Limb (tissue), 2 donors: ENCODE measurements around the gene EPHA3.
A peak's percentile ranks its signal among the peaks of the same experiment; 100 is the strongest.

ENCODE experiments used
- DNase-seq, 2 donors: peaks; one replicate each; pipeline ENCODE4 v3.0.0-alpha.2; 2016; ENCODE audit errors: extremely low spot score in 2 of 2

Gene EPHA3

GRCh38 chr3:89441141-89441540 is 333.7 kb downstream of the EPHA3 start:
- peak in 1 of 2 donors; percentile 29 for DNase-seq

- no peak for DNase-seq
Observed at GRCh38 chr3:89446593-89446992, 339.2 kb downstream of the EPHA3 start.

- no peak for DNase-seq
Observed at GRCh38 chr3:89447243-89447642, 339.8 kb downstream of the EPHA3 start.

GRCh38 chr3:89449086-89449485 is 341.7 kb downstream of the EPHA3 start:
- no peak for DNase-seq

GRCh38 chr3:89452066-89452465 is 344.6 kb downstream of the EPHA3 start:
- no peak for DNase-seq

- DNase-seq: no peak
Observed at GRCh38 chr3:89455240-89455639, 347.8 kb downstream of the EPHA3 start.

- DNase-seq: peak; percentile 24 to 39
Observed at GRCh38 chr3:89467898-89468363, 360.5 kb downstream of the EPHA3 start.

- DNase-seq: no peak
Observed at GRCh38 chr3:89472101-89472500, 364.7 kb downstream of the EPHA3 start.

- DNase-seq: no peak
Observed at GRCh38 chr3:89474333-89475130, 367.1 kb downstream of the EPHA3 start.

GRCh38 chr3:89488800-89489580 is 381.6 kb downstream of the EPHA3 start:
- DNase-seq: no peak

- no peak for DNase-seq
Observed at GRCh38 chr3:89490129-89490528, 382.7 kb downstream of the EPHA3 start.

- no peak for DNase-seq
Observed at GRCh38 chr3:89494734-89495133, 387.3 kb downstream of the EPHA3 start.

- no peak for DNase-seq
Observed at GRCh38 chr3:89503891-89504391, 396.5 kb downstream of the EPHA3 start.

GRCh38 chr3:89504432-89504831 is 397.0 kb downstream of the EPHA3 start:
- no peak for DNase-seq

- peak in 1 of 2 donors; percentile 16 for DNase-seq
Observed at GRCh38 chr3:89506462-89507103, 399.2 kb downstream of the EPHA3 start.

GRCh38 chr3:89521328-89521727 is 413.9 kb downstream of the EPHA3 start:
- DNase-seq: no peak

GRCh38 chr3:89522155-89522554 is 414.7 kb downstream of the EPHA3 start:
- DNase-seq: no peak

- no peak for DNase-seq
Observed at GRCh38 chr3:89525609-89526008, 418.2 kb downstream of the EPHA3 start.

- DNase-seq: no peak
Observed at GRCh38 chr3:89527736-89528305, 420.4 kb downstream of the EPHA3 start.
